SKM-1 (cell line): ENCODE results near the gene FCER1G.
A peak's percentile ranks its signal among the peaks of the same experiment; 100 is the strongest.

Experiments
- DNase-seq: peaks from one replicate; lab custom pipeline; 2025; ENCODE audit not compliant: unreplicated experiment; lab: John Stamatoyannopoulos, UW

Gene FCER1G

GRCh38 chr1:161261261-161262235 is 46.5 kb downstream of the FCER1G start:
- DNase-seq: no peak

GRCh38 chr1:161265305-161265704 is 50.2 kb downstream of the FCER1G start:
- no peak for DNase-seq

- no peak for DNase-seq
Observed at GRCh38 chr1:161266202-161266601, 51.1 kb downstream of the FCER1G start.

- DNase-seq: no peak
Observed at GRCh38 chr1:161266836-161267235, 51.7 kb downstream of the FCER1G start.

GRCh38 chr1:161267321-161267720 is 52.2 kb downstream of the FCER1G start:
- DNase-seq: peak; percentile 86
